ENCODE data around the gene TNFAIP8L3.

Gene TNFAIP8L3

GRCh38 chr15:51089041-51089440 is 5.7 kb downstream of the TNFAIP8L3 start:
- DNase-seq, result no peak

GRCh38 chr15:51088585-51088984 is 6.1 kb downstream of the TNFAIP8L3 start:
- DNase-seq, result no peak

GRCh38 chr15:51087513-51087912 is 7.2 kb downstream of the TNFAIP8L3 start:
- no peak for DNase-seq

- no peak for DNase-seq
These were observed 8.3 kb downstream of the TNFAIP8L3 start for GRCh38 chr15:51086409-51086808.

- no peak for DNase-seq
These were observed 8.9 kb downstream of the TNFAIP8L3 start for GRCh38 chr15:51085764-51086163.

- peak; percentile 29 for DNase-seq
These were observed 11.0 kb downstream of the TNFAIP8L3 start for GRCh38 chr15:51083641-51084166.

- no peak for DNase-seq
These were observed 12.5 kb downstream of the TNFAIP8L3 start for GRCh38 chr15:51082246-51082645.

GRCh38 chr15:51080286-51080685 is 14.4 kb downstream of the TNFAIP8L3 start:
- DNase-seq, result no peak

GRCh38 chr15:51079226-51079625 is 15.5 kb downstream of the TNFAIP8L3 start:
- no peak for DNase-seq

- no peak for DNase-seq
These were observed 17.2 kb downstream of the TNFAIP8L3 start for GRCh38 chr15:51077221-51078153.

- DNase-seq, result no peak
These were observed 18.0 kb downstream of the TNFAIP8L3 start for GRCh38 chr15:51076524-51077220.

GRCh38 chr15:51075826-51076523 is 18.7 kb downstream of the TNFAIP8L3 start:
- no peak for DNase-seq

GRCh38 chr15:51075364-51075763 is 19.3 kb downstream of the TNFAIP8L3 start:
- DNase-seq, result no peak

GRCh38 chr15:51074926-51075325 is 19.8 kb downstream of the TNFAIP8L3 start:
- DNase-seq, result no peak

- DNase-seq, result no peak
These were observed 23.1 kb downstream of the TNFAIP8L3 start for GRCh38 chr15:51071578-51071977.

GRCh38 chr15:51069983-51070382 is 24.7 kb downstream of the TNFAIP8L3 start:
- DNase-seq, result no peak

GRCh38 chr15:51067510-51067909 is 27.2 kb downstream of the TNFAIP8L3 start:
- DNase-seq, result no peak

GRCh38 chr15:51065781-51066180 is 28.9 kb downstream of the TNFAIP8L3 start:
- DNase-seq, result no peak

- DNase-seq, result no peak
These were observed 29.4 kb downstream of the TNFAIP8L3 start for GRCh38 chr15:51065261-51065660.

- no peak for DNase-seq
These were observed 32.0 kb downstream of the TNFAIP8L3 start for GRCh38 chr15:51062736-51063135.

GRCh38 chr15:51060030-51060673 is 34.6 kb downstream of the TNFAIP8L3 start:
- no peak for DNase-seq

- DNase-seq, result no peak
These were observed 40.2 kb downstream of the TNFAIP8L3 start for GRCh38 chr15:51054535-51054934.

GRCh38 chr15:51053571-51053970 is 41.1 kb downstream of the TNFAIP8L3 start:
- DNase-seq, result no peak

All from NCI-H748 treated with DMSO at 0.1 percent for 48 hours (cell line).